Hepatic stellate cell (primary cell): ENCODE data around the gene SLC10A3.
A peak's percentile ranks its signal among the peaks of the same experiment; 100 is the strongest.

Experiments used
- DNase-seq: peaks from one replicate; pipeline ENCODE4 v3.0.0; 2011; ENCODE audit warnings: low spot score

The SLC10A3 gene

DNA sequence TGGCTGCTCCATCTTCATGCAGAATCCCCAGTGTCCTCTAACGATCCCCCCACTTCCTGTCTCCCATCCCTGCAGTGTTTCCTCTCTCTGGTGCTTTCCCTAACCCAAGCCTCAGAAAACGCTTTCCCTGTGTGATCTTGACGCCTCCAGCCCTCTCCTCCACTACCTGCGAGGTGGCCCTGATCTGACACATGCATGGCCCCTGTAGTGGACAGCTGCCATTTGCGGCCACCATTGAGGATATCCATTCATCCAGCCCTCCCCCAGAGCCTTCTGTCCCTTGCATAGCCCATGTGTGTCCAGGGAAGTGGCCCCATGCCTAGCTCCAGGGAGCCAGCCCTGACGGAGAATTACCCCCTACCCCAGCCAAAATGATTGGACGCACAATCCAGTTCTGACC is 7.1 kb downstream of the SLC10A3 start:
- DNase-seq: no peak

DNA sequence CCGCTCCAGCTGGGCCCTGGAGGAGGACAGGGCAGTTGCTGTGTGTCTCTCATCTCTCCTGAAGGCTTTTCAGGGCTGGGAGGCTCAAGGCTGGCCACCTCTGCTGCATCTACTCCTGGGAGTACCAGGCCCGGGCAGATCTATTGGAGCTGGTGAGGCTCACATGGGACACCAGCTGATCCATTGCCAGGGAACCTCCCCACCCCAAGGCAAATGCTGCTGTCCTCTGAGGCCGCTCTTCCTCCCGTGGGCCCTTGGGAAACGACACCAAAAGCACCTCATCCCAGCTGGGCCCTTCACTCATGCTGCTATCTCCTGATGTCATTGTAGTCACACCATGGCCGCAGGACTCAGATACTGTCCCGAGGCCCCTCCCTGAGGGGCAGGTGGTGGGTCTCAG is 7.6 kb downstream of the SLC10A3 start:
- no peak for DNase-seq

DNA sequence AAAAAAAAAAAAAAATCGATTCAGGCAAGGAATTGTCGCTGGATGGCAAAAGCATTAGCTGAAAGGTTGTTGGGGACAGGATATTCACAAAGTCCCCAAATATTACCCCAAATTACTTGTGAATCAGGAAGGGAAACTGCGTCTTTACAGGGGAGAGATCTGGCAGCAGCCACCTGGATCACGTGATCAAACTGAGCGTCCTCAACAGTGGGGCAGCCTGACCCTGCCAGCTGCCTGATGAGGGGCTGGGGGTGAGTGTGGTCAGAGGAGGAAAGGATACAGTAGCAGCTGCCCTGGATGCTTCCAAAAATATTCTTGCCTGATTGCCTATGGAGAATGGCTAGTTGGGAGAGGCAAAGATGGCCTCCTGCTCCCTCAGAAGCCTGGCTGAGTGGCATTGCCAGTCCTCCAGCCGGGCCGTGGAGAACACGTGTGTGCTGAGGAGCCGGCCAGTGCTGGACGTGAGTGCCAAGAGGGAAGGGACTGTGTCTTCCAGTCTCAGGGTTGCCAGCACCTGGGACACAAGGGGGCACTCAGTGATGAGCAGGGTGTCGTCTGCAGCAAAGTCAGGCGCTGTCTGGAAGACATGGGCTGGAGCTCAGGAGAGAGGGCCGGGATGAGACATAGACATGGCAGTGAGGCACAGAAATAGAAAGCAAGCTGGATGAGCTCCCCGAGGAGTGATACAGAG is 8.4 kb downstream of the SLC10A3 start:
- DNase-seq: no peak

DNA sequence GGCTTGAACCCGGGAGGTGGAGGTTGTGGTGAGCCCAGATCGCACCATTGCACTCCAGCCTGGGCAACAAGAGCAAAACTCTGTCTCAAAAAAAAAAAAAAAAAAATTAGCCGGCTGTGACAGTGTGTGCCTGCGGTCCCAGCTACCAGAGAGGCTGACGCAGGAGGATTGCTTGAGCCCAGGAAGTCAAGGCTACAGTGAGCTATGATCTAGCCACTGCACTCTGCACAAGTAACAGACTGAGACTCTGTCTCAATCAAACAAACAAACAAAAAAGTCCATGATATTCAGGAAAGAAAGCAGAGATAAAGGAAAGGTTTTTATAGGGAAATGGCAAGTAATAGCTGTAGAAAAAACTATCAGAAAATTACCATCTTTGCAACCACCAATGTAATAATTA is 9.2 kb downstream of the SLC10A3 start:
- DNase-seq: no peak

DNA sequence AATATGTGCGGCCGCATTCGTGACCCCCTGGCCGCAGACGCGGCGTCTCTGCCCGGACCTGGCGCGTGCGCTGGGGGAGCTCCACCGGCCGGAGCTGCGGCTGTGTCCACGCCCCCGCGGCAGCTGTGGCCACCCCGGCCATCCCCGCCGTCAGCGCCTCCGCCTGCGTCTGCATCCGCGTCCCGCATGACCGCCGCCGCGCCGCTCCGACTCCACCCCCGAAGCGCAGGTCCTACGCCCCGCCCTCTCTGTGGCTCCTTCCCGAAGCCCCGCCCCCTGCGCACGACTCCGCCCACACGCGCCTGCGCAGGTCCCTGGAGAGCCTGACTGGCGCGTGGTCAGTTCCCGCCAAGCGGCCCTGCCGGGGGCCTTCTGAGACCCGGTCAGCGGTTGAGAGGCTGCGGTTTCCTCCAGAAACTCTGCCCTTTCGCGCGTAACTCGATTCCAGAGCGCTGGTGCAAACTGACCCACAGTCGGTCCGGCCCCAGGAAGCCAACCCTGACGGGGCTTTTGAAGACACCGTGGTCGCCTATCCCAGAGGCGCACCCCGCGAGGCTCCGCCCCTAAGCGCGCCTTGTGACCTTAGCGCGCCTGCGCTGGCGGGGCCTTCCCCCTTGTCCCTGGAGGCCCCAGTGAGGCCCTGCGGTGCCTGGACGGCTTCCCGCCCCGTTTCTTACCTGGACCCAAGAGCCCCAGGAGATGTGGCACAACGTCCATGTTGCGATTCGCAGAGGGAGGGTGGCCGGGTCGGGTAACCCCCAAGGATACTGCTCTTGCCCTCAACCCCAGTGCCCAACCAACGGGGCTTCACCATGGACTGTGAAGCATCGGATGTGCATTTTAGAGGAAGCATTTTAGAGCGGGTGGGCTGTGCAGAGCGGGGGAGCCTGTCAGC is 11.5 kb downstream of the SLC10A3 start, which contains the start of gene LAGE3:
LAGE3 (minus strand) TSS at position 554 of the 895 bp plus-strand sequence; CDS start at position 188, 366 bp downstream.
- peak; percentile 89 for DNase-seq

DNA sequence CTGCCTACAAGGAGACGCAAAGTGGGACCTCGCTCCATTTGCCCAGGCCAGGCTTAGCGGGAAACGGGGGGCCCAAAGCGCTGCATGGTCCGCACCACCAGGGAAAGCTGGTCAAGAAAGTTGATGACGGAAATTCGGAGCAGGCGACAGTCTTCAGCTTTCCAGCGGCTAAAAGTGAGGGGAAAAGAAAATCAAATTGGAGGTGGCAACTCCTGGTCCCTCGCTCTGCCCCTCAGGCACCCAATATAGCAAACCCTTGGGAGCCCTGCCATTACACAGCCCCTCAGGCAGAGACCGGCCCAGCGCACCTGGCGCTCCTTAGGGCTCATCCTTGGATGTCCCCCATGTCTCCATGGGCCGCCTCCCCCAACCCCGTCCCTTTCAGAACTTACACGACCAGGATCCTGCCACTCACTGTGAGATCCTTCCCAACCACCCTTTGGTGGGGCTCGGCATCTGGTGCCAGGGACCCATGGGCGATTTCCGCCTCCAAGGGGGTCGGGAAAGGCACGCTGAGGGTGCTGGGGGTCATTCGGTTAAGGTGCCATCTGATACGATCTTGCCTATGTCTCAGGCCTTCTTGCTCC is 12.4 kb downstream of the SLC10A3 start:
- no peak for DNase-seq

DNA sequence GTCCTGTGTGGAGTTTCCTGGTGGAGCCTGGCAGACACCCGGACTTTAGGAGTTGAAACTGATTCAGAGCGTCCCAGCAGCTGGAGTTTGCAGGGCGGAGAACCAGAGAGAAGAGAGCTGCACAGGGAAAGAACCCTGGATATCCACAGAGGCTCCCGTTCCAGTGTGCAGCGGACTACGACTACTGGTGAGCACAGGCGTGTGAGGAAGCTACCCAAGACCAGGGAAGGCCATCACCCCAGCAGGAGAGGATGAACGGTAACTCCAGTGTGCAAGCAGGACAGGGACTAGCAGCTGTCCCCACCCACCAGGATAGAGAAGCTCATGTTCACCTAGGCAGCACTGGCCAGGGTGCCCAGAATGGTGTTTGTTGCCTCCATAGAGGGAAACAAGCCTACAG is 13.6 kb downstream of the SLC10A3 start:
- DNase-seq: no peak

DNA sequence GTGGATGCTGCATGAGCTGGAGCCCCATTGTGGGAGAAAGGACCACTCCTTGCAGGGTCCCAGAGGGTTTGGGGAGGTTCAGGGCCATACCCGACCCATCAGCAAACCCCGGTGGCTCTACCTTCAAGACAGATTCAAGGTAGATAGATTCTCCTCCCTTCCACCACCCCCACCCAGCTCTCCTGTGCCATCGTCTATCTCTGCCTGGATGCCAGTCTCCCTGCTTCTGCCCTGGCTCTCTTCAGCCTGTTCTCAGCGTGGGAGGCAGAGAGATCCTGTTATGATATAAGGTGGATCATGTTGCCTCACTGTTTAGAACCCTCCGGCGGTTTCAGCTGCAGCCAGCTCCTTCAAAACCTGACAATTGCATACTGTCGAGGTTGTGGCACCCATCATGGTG is 16.7 kb downstream of the SLC10A3 start:
- DNase-seq: no peak

DNA sequence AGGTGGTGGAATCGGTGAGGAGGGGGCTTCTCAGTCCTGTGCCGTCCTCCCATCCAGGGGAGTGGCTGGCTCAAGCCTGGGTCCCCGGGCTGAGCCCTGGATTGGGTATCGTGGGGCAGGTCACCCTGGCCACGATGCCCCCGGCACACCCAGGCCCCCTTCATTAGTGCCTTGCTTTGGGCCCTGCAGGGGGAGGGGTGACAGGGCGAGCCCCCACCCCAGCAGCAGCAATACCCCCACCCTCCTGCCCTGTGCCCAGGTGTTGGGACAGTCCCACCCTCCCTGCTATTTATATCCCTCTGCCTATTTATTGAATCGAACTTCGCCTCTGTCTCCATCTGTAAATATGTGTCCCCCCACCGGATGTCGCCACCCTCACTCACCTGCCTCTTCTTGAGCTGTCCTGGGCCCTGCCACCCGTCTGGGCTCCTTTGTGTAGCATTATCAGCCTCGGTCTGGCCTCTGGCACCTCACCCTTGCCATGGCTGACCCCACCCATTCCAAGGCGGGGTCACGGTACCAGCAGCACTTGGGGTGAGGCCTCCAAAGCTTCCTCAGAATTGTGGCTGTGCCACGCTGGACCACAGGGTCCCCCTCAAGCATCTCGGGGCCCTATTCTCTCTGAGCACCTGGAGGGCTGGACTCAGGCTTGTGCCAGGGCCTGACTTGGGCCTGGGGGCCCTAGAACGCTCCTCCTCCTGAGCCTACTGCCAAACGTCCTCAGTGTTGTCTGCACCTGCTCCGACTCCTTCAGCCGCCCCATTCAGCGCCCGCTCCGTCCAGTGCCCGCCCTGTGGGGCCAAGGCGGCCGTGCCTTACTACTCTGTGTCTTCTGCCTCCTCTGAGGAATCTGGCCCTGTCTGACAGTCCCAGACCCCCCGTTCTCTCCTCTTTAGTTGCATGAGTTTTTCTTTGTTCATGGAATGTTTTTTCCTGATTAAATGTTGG is 17.5 kb downstream of the SLC10A3 start:
- no peak for DNase-seq

DNA sequence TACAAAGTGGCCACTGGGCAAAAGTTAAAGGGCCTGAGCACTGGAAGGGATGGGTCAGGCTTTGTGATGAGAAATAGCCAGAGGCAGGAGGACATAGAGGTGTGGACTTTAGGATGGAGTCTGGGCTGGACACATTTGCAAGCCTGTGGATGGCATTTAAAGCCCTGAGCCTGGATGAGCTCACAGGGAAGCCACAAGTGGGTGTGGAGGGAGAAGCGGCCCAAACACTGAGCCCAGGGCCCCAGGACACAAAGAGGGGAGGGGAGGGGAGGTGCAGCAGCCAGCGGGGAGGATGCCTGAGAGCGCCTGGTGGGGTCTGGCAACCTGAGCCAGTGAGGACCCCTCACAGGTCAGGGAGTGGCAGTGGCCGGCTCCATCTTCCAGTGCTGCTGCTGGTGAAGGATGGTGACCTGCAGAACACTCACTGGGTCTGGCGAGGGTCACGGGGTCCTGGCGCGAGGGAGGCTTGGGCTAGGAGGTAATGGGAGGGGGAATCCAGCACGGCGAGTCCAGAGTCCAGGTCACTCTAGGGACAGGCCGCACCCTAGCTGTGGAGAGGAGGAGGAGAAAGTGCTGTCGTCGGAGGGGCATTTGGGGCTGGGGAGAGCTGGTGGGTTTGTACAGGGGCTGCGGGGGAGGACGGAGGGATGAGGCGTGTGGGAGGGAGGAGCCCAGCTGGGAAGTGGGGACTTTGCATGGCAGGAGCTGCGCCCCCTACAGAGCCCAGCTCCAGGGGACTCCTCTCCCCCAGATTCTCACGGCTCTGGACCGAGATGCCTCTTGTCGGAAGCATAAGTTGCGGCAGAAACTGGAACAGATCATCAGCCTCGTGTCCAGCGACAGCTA is 18.4 kb downstream of the SLC10A3 start:
- no peak for DNase-seq

DNA sequence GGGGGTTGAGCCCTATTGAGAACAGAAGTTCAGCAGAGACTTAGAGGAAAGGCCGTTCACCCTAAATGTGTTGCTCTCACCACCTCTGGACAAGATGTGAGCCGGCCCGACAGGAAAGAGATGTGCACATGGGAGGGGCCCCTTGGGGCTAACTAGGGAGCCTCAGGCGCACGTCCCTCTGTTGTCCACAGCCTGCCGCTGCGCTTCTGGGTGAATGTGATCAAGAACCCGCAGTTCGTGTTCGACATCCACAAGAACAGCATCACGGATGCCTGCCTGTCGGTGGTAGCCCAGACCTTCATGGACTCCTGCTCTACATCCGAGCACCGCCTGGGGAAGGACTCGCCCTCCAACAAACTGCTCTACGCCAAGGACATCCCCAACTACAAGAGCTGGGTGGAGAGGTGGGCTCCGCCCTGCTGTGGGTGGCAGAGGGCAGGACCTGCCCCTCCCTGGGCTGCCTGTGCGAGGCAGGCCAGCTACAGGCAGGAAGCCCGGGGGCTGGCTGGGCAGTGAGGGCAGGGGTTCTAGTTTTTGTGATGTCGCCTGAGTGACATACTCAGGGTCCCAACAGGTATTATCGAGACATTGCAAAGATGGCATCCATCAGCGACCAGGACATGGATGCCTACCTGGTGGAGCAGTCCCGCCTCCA is 19.4 kb downstream of the SLC10A3 start:
- DNase-seq: no peak

DNA sequence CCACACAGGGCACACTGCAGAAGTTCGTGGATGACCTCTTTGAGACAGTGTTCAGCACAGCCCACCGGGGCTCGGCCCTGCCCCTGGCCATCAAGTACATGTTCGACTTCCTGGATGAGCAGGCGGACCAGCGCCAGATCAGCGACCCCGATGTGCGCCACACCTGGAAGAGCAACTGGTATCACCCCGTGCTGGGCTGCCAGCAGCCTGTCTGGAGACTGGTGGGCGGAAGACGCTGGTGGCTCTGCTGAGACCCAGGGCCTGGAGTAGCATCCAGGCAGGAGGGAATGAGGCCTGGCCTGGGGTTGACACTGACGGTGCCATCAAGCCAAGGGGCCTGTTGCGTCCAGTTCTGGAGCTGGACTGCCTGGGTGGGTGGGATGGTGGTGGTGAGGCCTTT is 20.0 kb downstream of the SLC10A3 start:
- no peak for DNase-seq

DNA sequence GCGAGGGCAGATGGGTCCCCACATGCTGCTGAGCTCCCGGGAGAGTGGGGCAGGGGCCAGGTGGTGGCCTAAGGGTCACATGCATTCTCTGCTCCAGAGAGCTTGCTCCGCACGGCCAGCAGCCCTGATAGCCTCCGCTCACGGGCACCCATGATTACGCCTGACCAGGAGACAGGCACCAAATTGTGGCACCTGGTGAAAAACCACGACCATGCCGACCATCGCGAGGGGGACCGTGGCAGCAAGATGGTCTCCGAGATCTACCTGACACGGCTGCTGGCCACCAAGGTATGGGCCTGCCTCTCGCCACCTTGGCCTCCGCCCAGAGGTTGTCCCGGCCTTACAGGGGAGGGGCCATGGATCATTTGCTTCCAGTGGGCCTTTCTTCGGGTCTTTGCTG is 20.5 kb downstream of the SLC10A3 start:
- DNase-seq: no peak

DNA sequence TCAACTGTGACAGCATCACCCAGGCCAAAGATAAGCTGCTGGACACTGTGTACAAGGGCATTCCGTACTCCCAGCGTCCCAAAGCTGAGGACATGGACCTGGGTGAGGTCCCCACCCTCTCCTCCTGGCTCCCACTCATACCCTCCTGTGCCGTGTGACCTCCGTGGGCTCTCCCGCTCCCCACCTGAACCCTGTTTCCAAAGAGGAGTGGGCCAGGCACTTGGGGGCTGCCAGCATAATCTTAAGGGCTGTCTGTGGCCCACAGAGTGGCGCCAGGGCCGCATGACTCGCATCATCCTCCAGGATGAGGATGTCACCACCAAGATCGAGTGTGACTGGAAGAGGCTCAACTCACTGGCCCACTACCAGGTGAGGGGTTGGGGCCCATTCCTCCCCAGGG is 21.3 kb downstream of the SLC10A3 start:
- DNase-seq: no peak

DNA sequence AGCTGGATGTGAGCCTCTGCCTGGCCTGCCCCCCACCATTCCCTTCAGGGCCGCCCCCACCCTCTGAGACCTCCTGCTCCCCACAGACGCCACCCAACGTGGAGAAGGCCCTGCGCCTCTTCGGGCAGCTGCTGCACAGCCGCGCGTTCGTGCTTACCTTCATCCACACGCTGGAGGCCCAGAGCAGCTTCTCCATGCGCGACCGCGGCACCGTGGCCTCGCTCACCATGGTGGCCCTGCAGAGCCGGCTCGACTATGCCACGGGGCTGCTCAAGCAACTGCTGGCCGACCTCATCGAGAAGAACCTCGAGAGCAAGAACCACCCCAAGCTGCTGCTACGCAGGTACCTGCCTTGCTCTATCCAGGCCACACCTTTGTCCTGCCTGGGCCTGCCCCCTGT is 22.2 kb downstream of the SLC10A3 start:
- no peak for DNase-seq

DNA sequence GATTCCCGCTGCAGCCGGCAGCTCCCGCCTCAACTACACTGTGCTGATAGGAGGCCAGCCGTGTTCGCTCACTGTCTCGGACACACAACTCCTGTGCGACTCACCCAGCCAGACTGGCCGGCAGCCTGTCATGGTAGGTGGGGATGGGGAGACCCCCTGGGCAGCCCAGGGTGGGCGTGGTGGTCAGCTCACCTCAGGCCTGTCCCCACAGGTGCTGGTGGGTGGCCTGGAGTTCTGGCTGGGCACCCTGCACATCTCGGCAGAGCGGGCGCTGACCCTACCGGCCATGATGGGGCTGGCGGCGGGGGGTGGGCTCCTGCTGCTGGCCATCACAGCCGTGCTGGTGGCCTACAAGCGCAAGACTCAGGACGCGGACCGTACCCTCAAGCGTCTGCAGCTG is 22.9 kb downstream of the SLC10A3 start:
- DNase-seq: no peak

DNA sequence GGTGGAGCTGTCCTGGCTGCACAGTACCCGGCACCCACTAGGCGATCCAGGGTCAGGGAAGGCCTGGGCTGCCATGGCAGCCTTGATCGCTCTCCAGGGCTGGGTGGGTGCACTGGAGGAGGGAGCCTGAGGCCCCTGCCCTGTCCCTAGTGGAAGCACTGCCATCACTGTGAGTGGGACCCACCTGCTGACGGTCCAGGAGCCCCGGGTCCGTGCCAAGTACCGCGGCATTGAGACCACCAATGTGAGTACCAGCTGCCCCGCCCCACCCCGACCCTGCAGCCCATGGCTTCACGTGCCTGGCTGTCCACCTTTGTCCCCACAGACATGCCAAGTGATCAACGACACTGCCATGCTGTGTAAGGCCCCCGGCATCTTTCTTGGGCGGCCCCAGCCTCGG is 23.5 kb downstream of the SLC10A3 start:
- no peak for DNase-seq

DNA sequence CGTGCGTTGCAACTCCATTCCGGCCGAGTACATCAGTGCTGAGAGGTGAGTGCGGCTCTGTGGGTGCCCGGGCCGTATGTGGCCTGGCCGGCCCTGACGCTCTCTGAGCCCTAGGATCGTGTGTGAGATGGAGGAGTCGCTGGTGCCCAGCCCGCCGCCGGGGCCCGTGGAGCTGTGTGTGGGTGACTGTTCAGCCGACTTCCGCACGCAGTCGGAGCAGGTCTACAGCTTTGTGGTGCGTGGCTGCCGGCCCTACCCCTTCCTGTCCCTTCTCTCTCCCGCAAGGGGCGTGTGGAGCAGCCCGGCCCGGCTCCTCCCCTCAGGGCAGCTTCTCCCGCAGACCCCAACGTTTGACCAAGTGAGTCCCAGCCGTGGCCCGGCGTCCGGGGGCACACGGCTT is 24.4 kb downstream of the SLC10A3 start:
- DNase-seq: no peak

DNA sequence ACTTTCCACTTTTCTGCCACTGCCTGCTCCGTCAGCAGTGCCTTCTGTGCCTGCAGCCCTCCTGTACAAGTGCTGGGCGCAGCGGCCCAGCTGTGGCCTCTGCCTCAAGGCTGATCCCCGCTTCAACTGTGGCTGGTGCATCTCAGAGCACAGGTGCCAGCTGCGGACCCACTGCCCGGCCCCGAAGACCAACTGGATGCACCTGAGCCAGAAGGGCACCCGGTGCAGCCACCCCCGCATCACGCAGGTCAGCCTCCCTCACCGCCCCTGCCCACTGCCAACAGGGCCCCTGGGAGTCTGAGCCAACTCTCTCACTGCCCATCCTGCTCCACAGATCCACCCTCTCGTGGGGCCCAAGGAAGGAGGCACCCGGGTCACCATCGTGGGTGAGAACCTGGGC is 24.8 kb downstream of the SLC10A3 start:
- no peak for DNase-seq

DNA sequence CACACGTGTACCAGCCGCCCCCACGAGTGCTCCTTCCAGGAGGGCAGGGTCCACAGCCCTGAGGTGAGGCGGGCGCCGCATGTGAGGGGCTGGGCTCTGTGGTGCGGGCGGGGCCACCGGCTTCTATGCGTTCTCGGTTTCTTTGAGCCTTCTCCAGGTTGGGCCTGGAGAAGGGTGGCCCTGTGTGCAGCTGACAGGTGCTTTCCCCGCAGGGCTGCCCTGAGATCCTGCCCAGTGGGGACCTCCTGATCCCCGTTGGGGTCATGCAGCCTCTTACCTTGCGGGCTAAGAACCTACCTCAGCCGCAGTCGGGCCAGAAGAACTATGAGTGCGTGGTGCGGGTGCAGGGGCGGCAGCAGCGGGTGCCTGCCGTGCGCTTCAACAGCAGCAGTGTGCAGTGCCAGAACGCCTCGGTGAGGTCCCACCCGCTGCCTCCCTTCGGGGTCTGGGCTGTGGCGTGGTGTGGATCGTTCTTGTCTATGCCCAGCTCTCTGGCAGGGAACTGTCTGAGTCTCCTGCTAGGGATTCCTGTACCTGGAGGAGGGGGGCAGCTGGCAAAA is 25.5 kb downstream of the SLC10A3 start:
- DNase-seq: no peak
